B cell (primary cell): ENCODE data around the gene KIF11.

Source experiments
- CTCF ChIP-seq: fragments of 200-600 bp; IDR thresholded peaks from one replicate; pipeline ENCODE4 v1.8.0; 2022; ENCODE audit warnings: antibody characterized with exemption, mild to moderate bottlenecking
- EZH2 ChIP-seq: IDR thresholded peaks from 2 replicates; pipeline ENCODE4 v1.6.1; 2012; ENCODE audit warnings: borderline replicate concordance, low read depth, mild to moderate bottlenecking, moderate library complexity, low read length; ENCODE audit not compliant: insufficient read depth, poor library complexity, severe bottlenecking

GRCh38 chr10:92545556-92545955 is 47.4 kb upstream of the KIF11 start:
- TF ChIP-seq CTCF = no peak
- TF ChIP-seq EZH2 = no peak
